Lower lobe of right lung (tissue), 2 donors: ENCODE data around the gene USO1. TPM values are rescaled to one million over a fixed set of nuclear protein-coding genes. Genes with fewer than 3 reads are reported as not detected.

ENCODE experiments used
- ATAC-seq, 2 donors: fragments of 200-7000 bp; cut with Tn5 transposase; one replicate each; pipeline ENCODE4 v1.9.1; 2020 to 2022; ENCODE audit warnings: mild to moderate bottlenecking in 2 of 2, moderate library complexity in 2 of 2
- DNase-seq: peaks from one replicate; pipeline ENCODE4 v3.0.0-alpha.2; 2020
- H3K27ac ChIP-seq: fragments of 200-600 bp; one replicate; pipeline ENCODE4 v1.8.0; 2022
- H3K27me3 ChIP-seq: fragments of 200-600 bp; one replicate; pipeline ENCODE4 v1.8.0; 2022; ENCODE audit warnings: low read depth
- H3K36me3 ChIP-seq: fragments of 200-600 bp; one replicate; pipeline ENCODE4 v1.8.0; 2022; ENCODE audit warnings: mild to moderate bottlenecking
- H3K4me1 ChIP-seq: fragments of 200-600 bp; one replicate; pipeline ENCODE4 v1.8.0; 2022
- H3K4me3 ChIP-seq: fragments of 200-600 bp; one replicate; pipeline ENCODE4 v1.8.0; 2022; ENCODE audit warnings: mild to moderate bottlenecking
- H3K9me3 ChIP-seq: fragments of 200-600 bp; one replicate; pipeline ENCODE4 v1.8.0; 2022
- intact Hi-C: fragments of 100-400 bp; cut with DNase I; formaldehyde crosslinking; loops from one replicate; pipeline ENCODE4 v1.11.0; 2022
- total RNA-seq: library from RNA; stranded (reverse); fragmentation: NEBNext Ultra II Directional; extraction: Animal tissue kit (Norgen Biotek cat#: 25700); gene quantifications from one replicate; pipeline ENCODE4 v1.2.1, GENCODE V29; 2021
- TF ChIP-seq, protein P1 (sequence below): fragments of 200-600 bp; IDR thresholded peaks from one replicate; pipeline ENCODE4 v1.8.0; 2022; ENCODE audit warnings: antibody characterized with exemption, mild to moderate bottlenecking
- donor health status: DM: no; HTN: yes; CAD: no; lungs with severe emphysema.

Gene USO1
- total RNA-seq, 1 donor from 2014 or later = 55.6 TPM

DNA sequence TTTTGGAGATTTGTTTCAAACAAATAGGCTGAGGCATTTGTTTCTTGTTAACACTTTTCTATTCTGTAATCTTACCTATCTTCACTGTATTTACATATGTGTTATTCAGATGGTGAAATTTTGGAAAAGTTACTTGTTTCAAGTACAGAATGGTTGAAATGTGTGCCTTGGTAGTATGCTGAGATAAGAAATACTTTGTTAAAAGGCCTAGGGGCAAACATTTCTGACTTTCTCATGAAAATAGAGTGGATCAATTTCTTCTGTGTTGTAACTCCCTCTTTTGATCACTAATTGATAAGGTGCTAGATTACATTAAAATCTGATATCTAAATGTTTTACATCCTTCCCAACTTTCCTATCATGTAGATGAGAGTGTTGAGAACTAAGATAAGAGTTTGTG, 18.1 kb downstream of the USO1 start:
- intact Hi-C loops = no loop called here
- Histone ChIP-seq H3K36me3 (peaks cover 9% of the 10 kb centered on the region), H3K4me3 (no peak overlapping the region), H3K27ac (no peak overlapping the region), H3K27me3 (no peaks in the 10 kb centered on the region), H3K4me1 (peaks cover 8% of the 10 kb centered on the region), H3K9me3 (no peaks in the 10 kb centered on the region)
- TF ChIP-seq, protein P1, sequence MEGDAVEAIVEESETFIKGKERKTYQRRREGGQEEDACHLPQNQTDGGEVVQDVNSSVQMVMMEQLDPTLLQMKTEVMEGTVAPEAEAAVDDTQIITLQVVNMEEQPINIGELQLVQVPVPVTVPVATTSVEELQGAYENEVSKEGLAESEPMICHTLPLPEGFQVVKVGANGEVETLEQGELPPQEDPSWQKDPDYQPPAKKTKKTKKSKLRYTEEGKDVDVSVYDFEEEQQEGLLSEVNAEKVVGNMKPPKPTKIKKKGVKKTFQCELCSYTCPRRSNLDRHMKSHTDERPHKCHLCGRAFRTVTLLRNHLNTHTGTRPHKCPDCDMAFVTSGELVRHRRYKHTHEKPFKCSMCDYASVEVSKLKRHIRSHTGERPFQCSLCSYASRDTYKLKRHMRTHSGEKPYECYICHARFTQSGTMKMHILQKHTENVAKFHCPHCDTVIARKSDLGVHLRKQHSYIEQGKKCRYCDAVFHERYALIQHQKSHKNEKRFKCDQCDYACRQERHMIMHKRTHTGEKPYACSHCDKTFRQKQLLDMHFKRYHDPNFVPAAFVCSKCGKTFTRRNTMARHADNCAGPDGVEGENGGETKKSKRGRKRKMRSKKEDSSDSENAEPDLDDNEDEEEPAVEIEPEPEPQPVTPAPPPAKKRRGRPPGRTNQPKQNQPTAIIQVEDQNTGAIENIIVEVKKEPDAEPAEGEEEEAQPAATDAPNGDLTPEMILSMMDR = no peak
- no peak for DNase-seq
- no peak for ATAC-seq

DNA sequence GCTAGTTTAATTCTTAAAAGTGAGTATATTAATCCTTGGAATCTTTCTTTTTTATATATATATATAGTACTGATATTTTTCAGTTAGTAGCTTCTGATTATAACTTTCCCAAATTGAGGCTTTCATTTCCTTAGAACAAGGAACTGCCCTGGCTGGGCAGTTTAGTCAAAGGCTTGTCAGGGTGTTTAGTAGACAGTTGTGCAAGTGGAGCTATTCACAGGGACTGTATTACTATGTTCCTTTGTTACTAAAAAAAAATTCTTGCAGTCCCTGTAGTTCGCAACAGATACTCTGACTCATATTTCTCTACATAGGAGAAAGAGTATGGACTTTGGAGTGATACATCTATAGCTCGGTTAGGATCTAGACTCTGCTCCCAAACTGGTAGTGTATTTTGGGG, 20.8 kb downstream of the USO1 start:
- Histone ChIP-seq H3K9me3 (no peaks in the 10 kb centered on the region), H3K27ac (no peak overlapping the region), H3K4me3 (no peak overlapping the region), H3K4me1 (peaks cover 8% of the 10 kb centered on the region), H3K36me3 (peaks cover 9% of the 10 kb centered on the region), H3K27me3 (no peaks in the 10 kb centered on the region)
- DNase-seq (no peak), ATAC-seq (peak; percentile 73 to 75)
- intact Hi-C loops = no loop called here
- TF ChIP-seq, protein P1 = no peak

DNA sequence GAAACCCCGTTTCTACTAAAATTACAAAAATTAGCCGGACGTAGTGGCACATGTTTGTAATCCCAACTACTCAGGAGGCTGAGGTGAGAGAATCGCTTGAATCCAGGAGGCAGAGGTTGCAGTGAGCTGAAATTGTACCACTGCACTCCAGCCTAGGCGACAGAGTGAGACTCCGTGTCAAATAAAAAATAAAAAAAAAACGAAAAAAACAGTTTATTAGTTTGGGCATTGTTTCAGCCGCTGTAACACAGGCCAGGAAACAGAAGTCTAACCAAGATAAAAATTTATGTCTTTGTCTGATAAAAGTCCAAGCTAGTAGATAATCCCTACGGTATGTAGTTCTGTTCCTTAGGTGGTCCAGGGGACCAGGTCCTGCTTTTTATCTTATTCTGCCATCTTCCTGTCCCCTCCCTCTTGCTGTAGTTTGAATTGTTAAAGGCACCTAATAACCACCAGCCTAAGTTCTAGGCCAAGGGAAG, 21.4 kb downstream of the USO1 start:
- intact Hi-C loops = no loop called here
- no peak overlapping the region for H3K4me3 ChIP-seq
- TF ChIP-seq, protein P1 = no peak
- peaks cover 8% of the 10 kb centered on the region for H3K4me1 ChIP-seq
- no peak for ATAC-seq
- no peaks in the 10 kb centered on the region for H3K27me3 ChIP-seq
- peaks cover 9% of the 10 kb centered on the region for H3K36me3 ChIP-seq
- DNase-seq = no peak
- H3K9me3 ChIP-seq = no peaks in the 10 kb centered on the region
- H3K27ac ChIP-seq = no peak overlapping the region

DNA sequence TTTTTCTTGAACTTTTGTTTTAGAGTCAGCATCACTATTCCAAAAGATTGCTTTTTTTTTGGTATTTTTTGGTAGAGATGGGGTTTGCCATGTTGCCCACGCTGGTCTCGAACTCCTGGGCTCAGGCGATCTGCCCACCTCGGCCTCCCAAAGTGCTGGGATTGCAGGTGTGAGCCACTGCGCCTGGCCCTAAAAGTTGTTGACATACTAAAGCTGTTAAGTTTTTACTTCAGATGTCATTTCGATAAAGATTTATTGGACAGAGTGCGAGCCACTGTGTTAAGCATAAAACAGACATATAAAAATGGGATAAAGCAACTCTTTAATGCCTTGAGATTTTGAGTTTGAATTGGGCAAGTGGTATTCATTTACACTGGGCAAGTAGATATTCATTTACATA, 28.3 kb downstream of the USO1 start:
- TF ChIP-seq, protein P1 = no peak
- Histone ChIP-seq H3K36me3 (peaks cover 45% of the 10 kb centered on the region), H3K4me1 (no peaks in the 10 kb centered on the region), H3K27me3 (no peaks in the 10 kb centered on the region), H3K9me3 (no peaks in the 10 kb centered on the region), H3K27ac (no peak overlapping the region), H3K4me3 (no peak overlapping the region)
- intact Hi-C loops = no loop called here
- no peak for DNase-seq
- no peak for ATAC-seq

DNA sequence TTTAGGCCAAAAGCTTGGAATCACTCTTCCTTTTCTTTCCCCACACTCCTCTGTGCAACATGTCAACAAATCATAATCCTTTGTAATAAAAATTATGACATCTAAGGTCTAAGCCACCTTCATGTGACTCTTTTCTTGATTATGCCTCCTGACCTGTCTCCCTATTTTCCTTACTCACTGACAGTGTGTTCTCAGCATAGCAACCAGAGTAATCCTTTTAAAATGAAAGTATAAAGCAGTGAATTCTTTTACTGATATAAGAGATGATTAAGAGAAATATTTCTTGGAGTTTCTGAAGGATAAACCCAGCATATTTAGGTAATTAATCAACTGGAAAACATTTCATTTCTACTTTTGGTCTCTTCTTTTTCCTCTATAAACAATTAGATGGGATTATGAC, 44.7 kb downstream of the USO1 start:
- no peak overlapping the region for H3K4me3 ChIP-seq
- H3K27ac ChIP-seq = no peak overlapping the region
- no peaks in the 10 kb centered on the region for H3K9me3 ChIP-seq
- ATAC-seq = no peak
- H3K36me3 ChIP-seq = peaks cover 38% of the 10 kb centered on the region
- TF ChIP-seq, protein P1 = no peak
- no peak for DNase-seq
- intact Hi-C loops = no loop called here
- H3K27me3 ChIP-seq = no peaks in the 10 kb centered on the region
- H3K4me1 ChIP-seq = no peaks in the 10 kb centered on the region

DNA sequence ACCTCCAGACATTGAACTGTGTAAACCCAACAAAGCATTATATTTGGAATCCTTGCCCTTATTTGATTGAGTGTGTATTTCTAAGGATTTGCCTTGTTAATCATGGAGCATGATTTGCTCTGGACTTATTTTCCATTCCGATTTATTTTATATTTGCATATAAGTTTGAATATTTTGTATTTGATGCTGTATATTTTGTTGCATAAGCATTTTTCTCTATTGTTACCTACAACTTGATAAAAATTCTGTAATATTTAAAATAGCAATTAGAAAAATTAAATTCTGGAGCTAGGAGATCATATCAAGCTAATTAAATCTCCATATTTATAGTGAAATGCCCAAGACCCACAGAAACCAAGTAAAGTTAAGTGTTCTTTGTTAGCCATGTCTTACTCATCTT, 47.2 kb downstream of the USO1 start:
- peaks cover 60% of the 10 kb centered on the region for H3K36me3 ChIP-seq
- H3K27ac ChIP-seq = no peak overlapping the region

More for the DNA sequence above, 47.2 kb downstream of the USO1 start:
- H3K9me3 ChIP-seq = no peaks in the 10 kb centered on the region
- ATAC-seq = no peak
- TF ChIP-seq, protein P1 = no peak
- no peaks in the 10 kb centered on the region for H3K4me1 ChIP-seq
- H3K27me3 ChIP-seq = no peaks in the 10 kb centered on the region
- intact Hi-C loops = no loop called here
- no peak for DNase-seq
- H3K4me3 ChIP-seq = no peak overlapping the region
